ENCODE measurements around the gene TOP1. TPM values are rescaled to one million over a fixed set of nuclear protein-coding genes. Genes with fewer than 3 reads are reported as not detected.
A peak's percentile ranks its signal among the peaks of the same experiment; 100 is the strongest.

TOP1 gene
- total RNA-seq, 1 donor from 2014 or later, result 102 TPM

GRCh38 chr20:41138475-41139226 lies 110.0 kb downstream of the TOP1 start:
- no peaks in the 10 kb centered on the region for H3K9me3 Mint-ChIP-seq
- peak overlapping the region; percentile 89 for H3K4me3 Mint-ChIP-seq
- TF ChIP-seq CTCF (conservative IDR thresholded peaks at IDR 0.05), result no peak
- H3K27me3 Mint-ChIP-seq (ENCODE audit: low read depth), result peaks cover 3% of the 10 kb centered on the region
- H3K36me3 Mint-ChIP-seq (ENCODE audit: low read depth), result no peaks in the 10 kb centered on the region
- DNase-seq (ENCODE audit: low read depth, low spot score), result no peak
- H3K27ac Mint-ChIP-seq (ENCODE audit: unreplicated experiment), result peak overlapping the region; percentile 93
- H3K4me1 Mint-ChIP-seq, result peaks cover 67% of the 10 kb centered on the region

- peak overlapping the region; percentile 24 for H3K27ac Mint-ChIP-seq (ENCODE audit: unreplicated experiment)
- H3K4me1 Mint-ChIP-seq, result peaks cover 72% of the 10 kb centered on the region
- H3K9me3 Mint-ChIP-seq, result no peaks in the 10 kb centered on the region
- peak overlapping the region; percentile 89 for H3K4me3 Mint-ChIP-seq
- H3K36me3 Mint-ChIP-seq (ENCODE audit: low read depth), result peaks cover under 1% of the 10 kb centered on the region
- no peak for DNase-seq (ENCODE audit: low read depth, low spot score)
- no peak for TF ChIP-seq CTCF (conservative IDR thresholded peaks at IDR 0.05)
- H3K27me3 Mint-ChIP-seq (ENCODE audit: low read depth), result peaks cover 3% of the 10 kb centered on the region
These were observed 110.8 kb downstream of the TOP1 start for GRCh38 chr20:41139227-41140093.

GRCh38 chr20:41140226-41141133 lies 111.9 kb downstream of the TOP1 start:
- Mint-ChIP-seq H3K9me3 (no peaks in the 10 kb centered on the region), H3K27me3 (ENCODE audit: low read depth) (peaks cover 3% of the 10 kb centered on the region), H3K27ac (ENCODE audit: unreplicated experiment) (peak overlapping the region; percentile 92), H3K4me3 (peak overlapping the region; percentile 89), H3K4me1 (peaks cover 78% of the 10 kb centered on the region), H3K36me3 (ENCODE audit: low read depth) (peaks cover 5% of the 10 kb centered on the region)
- no peak for DNase-seq (ENCODE audit: low read depth, low spot score)
- no peak for TF ChIP-seq CTCF (conservative IDR thresholded peaks at IDR 0.05)

- TF ChIP-seq CTCF (conservative IDR thresholded peaks at IDR 0.05), result no peak
- peak overlapping the region; percentile 78 for H3K4me3 Mint-ChIP-seq
- peaks cover 5% of the 10 kb centered on the region for H3K36me3 Mint-ChIP-seq (ENCODE audit: low read depth)
- peaks cover 71% of the 10 kb centered on the region for H3K4me1 Mint-ChIP-seq
- H3K27ac Mint-ChIP-seq (ENCODE audit: unreplicated experiment), result peak overlapping the region; percentile 92
- H3K27me3 Mint-ChIP-seq (ENCODE audit: low read depth), result peaks cover 2% of the 10 kb centered on the region
- peak; percentile 35 for DNase-seq (ENCODE audit: low read depth, low spot score)
- no peaks in the 10 kb centered on the region for H3K9me3 Mint-ChIP-seq
These were observed 112.7 kb downstream of the TOP1 start for GRCh38 chr20:41141153-41141815.

Data from neural crest cell (in vitro differentiated cells).